Mesenchymal stem cell (in vitro differentiated cells and primary cell): ENCODE data around the gene CUBN.

Experiments
- DNase-seq: peaks from one replicate; pipeline ENCODE4 v3.0.0-alpha.2; 2013
- H2AFZ ChIP-seq: one replicate; pipeline ENCODE4 v1.6.1; 2013; ENCODE audit warnings: low read depth, mild to moderate bottlenecking, control low read depth, inconsistent platforms, low read length, moderate library complexity
- H2AK5ac ChIP-seq: 2 replicates; pipeline ENCODE4 v1.6.1; 2013; ENCODE audit warnings: low read length, moderate library complexity, mild to moderate bottlenecking, inconsistent platforms; ENCODE audit not compliant: severe bottlenecking
- H2BK120ac ChIP-seq: one replicate; pipeline ENCODE4 v1.6.1; 2013; ENCODE audit warnings: low read depth, mild to moderate bottlenecking, inconsistent platforms, low read length, moderate library complexity
- H2BK12ac ChIP-seq, 2 experiments: one replicate each; pipeline ENCODE4 v1.6.1; 2013; ENCODE audit warnings: inconsistent platforms in 2 of 2, low read length in 2 of 2, mild to moderate bottlenecking in 2 of 2, moderate library complexity in 2 of 2, control low read depth in 1 of 2
- H2BK15ac ChIP-seq: one replicate; pipeline ENCODE4 v1.6.1; 2013; ENCODE audit warnings: mild to moderate bottlenecking, low read depth, inconsistent platforms; ENCODE audit not compliant: poor library complexity, severe bottlenecking
- H2BK5ac ChIP-seq: 2 replicates; pipeline ENCODE4 v1.6.1; 2013; ENCODE audit warnings: low read depth, mild to moderate bottlenecking, low read length, control low read depth, inconsistent platforms; ENCODE audit not compliant: poor library complexity, severe bottlenecking
- H3K14ac ChIP-seq, 2 experiments: one replicate each; pipeline ENCODE4 v1.6.1; 2013; ENCODE audit warnings: inconsistent platforms in 2 of 2, low read length in 2 of 2, control low read depth in 1 of 2, mild to moderate bottlenecking in 1 of 2, moderate library complexity in 1 of 2
- H3K18ac ChIP-seq, 2 experiments: one replicate each; pipeline ENCODE4 v1.6.1; 2013; ENCODE audit warnings: inconsistent platforms in 2 of 2, low read length in 2 of 2, control low read depth in 1 of 2, low read depth in 1 of 2, mild to moderate bottlenecking in 1 of 2
- H3K23ac ChIP-seq, 2 experiments: one replicate each; pipeline ENCODE4 v1.6.1; 2013; ENCODE audit warnings: inconsistent platforms in 2 of 2, low read length in 2 of 2, mild to moderate bottlenecking in 2 of 2, moderate library complexity in 2 of 2, control low read depth in 1 of 2
- H3K27ac ChIP-seq: 2 replicates; pipeline ENCODE4 v1.5.1; 2013; ENCODE audit warnings: mild to moderate bottlenecking, moderate library complexity, low read length, control low read depth, inconsistent platforms; ENCODE audit not compliant: poor library complexity, severe bottlenecking
- H3K27me3 ChIP-seq, 2 experiments: 2 replicates each; pipeline versions ENCODE4 v1.6.1 to v1.7.0; 2013; ENCODE audit warnings: low read length in 2 of 2, mild to moderate bottlenecking in 2 of 2, moderate library complexity in 2 of 2, control low read depth in 1 of 2, inconsistent platforms in 1 of 2; ENCODE audit not compliant: control insufficient read depth in 1 of 2, insufficient read depth in 1 of 2
- H3K36me3 ChIP-seq, 2 experiments: 2 replicates each; pipeline versions ENCODE4 v1.6.1 to v1.7.0; 2013; ENCODE audit warnings: low read length in 2 of 2, control low read depth in 1 of 2, inconsistent platforms in 1 of 2, low read depth in 1 of 2, mild to moderate bottlenecking in 1 of 2; ENCODE audit not compliant: insufficient read depth in 2 of 2, control insufficient read depth in 1 of 2
- H3K4ac ChIP-seq, 2 experiments: one replicate each; pipeline ENCODE4 v1.6.1; 2013; ENCODE audit warnings: inconsistent platforms in 2 of 2, low read length in 2 of 2, mild to moderate bottlenecking in 2 of 2, moderate library complexity in 2 of 2, control low read depth in 1 of 2, low read depth in 1 of 2
- H3K4me1 ChIP-seq: 2 replicates; pipeline ENCODE4 v1.6.1; 2013; ENCODE audit warnings: low read depth, low read length, control low read depth; ENCODE audit not compliant: control insufficient read depth, insufficient read depth
- H3K4me2 ChIP-seq: 2 replicates; pipeline ENCODE4 v1.6.1; 2013; ENCODE audit warnings: low read length, mild to moderate bottlenecking, inconsistent platforms; ENCODE audit not compliant: poor library complexity, severe bottlenecking
- H3K4me3 ChIP-seq, 2 experiments: 2 replicates each; pipeline versions ENCODE4 v1.5.1 to v1.7.0; 2013; ENCODE audit warnings: low read length in 2 of 2, mild to moderate bottlenecking in 2 of 2, control low read depth in 1 of 2, low read depth in 1 of 2; ENCODE audit not compliant: insufficient read depth in 1 of 2
- H3K79me1 ChIP-seq: replicated peaks from 2 replicates; pipeline ENCODE4 v1.6.1; 2013; ENCODE audit warnings: mild to moderate bottlenecking, control low read depth, low read length, inconsistent platforms; ENCODE audit not compliant: poor library complexity, severe bottlenecking
- H3K9ac ChIP-seq: 2 replicates; pipeline ENCODE4 v1.7.0; 2013; ENCODE audit warnings: mild to moderate bottlenecking, low read length, moderate library complexity
- H3K9me3 ChIP-seq: 2 replicates; pipeline ENCODE4 v1.7.0; 2013; ENCODE audit warnings: mild to moderate bottlenecking, low read length; ENCODE audit not compliant: control insufficient read depth
- H4K8ac ChIP-seq: one replicate; pipeline ENCODE4 v1.6.1; 2013; ENCODE audit warnings: inconsistent platforms, mild to moderate bottlenecking, low read length, moderate library complexity
- H4K91ac ChIP-seq: one replicate; pipeline ENCODE4 v1.6.1; 2013; ENCODE audit warnings: mild to moderate bottlenecking, low read length, inconsistent platforms
- whole genome bisulfite sequencing: methylation state at CpG from one replicate; pipeline ENCODE4 v1.1.7; 2013; ENCODE audit warnings: mixed read lengths; 5-methylcytosine and 5-hydroxymethylcytosine counted together

Gene CUBN

GRCh38 chr10:17106991-17107390, 22.6 kb downstream of the CUBN start:
- no peak overlapping the region for H2BK5ac ChIP-seq
- no peak overlapping the region for H2BK120ac ChIP-seq
- no peak overlapping the region for H2BK15ac ChIP-seq
- no peak overlapping the region for H2AK5ac ChIP-seq
- H3K4me2 ChIP-seq = no peak overlapping the region
- no peak overlapping the region for H3K9ac ChIP-seq
- H3K18ac ChIP-seq = no peak overlapping the region
- H4K8ac ChIP-seq = no peak overlapping the region
- no peak overlapping the region for H2AFZ ChIP-seq
- no peaks in the 10 kb centered on the region for H3K79me1 ChIP-seq
- H3K27me3 ChIP-seq = no peaks in the 10 kb centered on the region
- H3K23ac ChIP-seq = no peak overlapping the region
- no peak overlapping the region for H2BK12ac ChIP-seq
- H3K4me1 ChIP-seq = peaks cover 2% of the 10 kb centered on the region
- WGBS = no CpG with 5 or more reads among the region's 5 CpGs
- DNase-seq = no peak
- no peak overlapping the region for H3K4ac ChIP-seq
- H3K4me3 ChIP-seq = no peak overlapping the region
- no peak overlapping the region for H4K91ac ChIP-seq
- H3K14ac ChIP-seq = no peak overlapping the region
- no peaks in the 10 kb centered on the region for H3K9me3 ChIP-seq
- H3K27ac ChIP-seq = no peak overlapping the region
- no peaks in the 10 kb centered on the region for H3K36me3 ChIP-seq

- Histone ChIP-seq H2BK120ac (no peak overlapping the region), H2BK12ac (no peak overlapping the region), H2AFZ (no peak overlapping the region), H3K14ac (no peak overlapping the region), H2BK5ac (no peak overlapping the region), H3K23ac (no peak overlapping the region), H3K4me3 (no peak overlapping the region), H3K4me2 (no peak overlapping the region), H3K79me1 (no peaks in the 10 kb centered on the region), H3K9ac (no peak overlapping the region), H3K4ac (no peak overlapping the region), H3K27ac (no peak overlapping the region), H3K18ac (no peak overlapping the region), H4K91ac (no peak overlapping the region), H2BK15ac (no peak overlapping the region), H3K9me3 (no peaks in the 10 kb centered on the region), H3K27me3 (no peaks in the 10 kb centered on the region), H3K4me1 (peaks cover 1% of the 10 kb centered on the region), H4K8ac (no peak overlapping the region), H2AK5ac (no peak overlapping the region), H3K36me3 (no peaks in the 10 kb centered on the region)
- DNase-seq = no peak
Measured at GRCh38 chr10:17101910-17102266, 27.7 kb downstream of the CUBN start.

- Histone ChIP-seq H3K9me3 (no peaks in the 10 kb centered on the region), H3K79me1 (no peaks in the 10 kb centered on the region), H3K18ac (no peak overlapping the region), H2BK15ac (no peak overlapping the region), H2BK12ac (no peak overlapping the region), H3K4me3 (no peak overlapping the region), H2BK5ac (no peak overlapping the region), H2AK5ac (no peak overlapping the region), H4K8ac (no peak overlapping the region), H3K4me2 (no peak overlapping the region), H2AFZ (no peak overlapping the region), H3K9ac (peak overlapping the region; percentile 9), H2BK120ac (no peak overlapping the region), H3K4ac (no peak overlapping the region), H4K91ac (no peak overlapping the region), H3K23ac (no peak overlapping the region), H3K36me3 (no peaks in the 10 kb centered on the region), H3K27ac (no peak overlapping the region), H3K27me3 (no peaks in the 10 kb centered on the region), H3K14ac (no peak overlapping the region), H3K4me1 (peaks cover 1% of the 10 kb centered on the region)
- no peak for DNase-seq
- 88% methylated on average over 5 of the region's 7 CpGs for WGBS
Measured at GRCh38 chr10:17101257-17101909, 28.2 kb downstream of the CUBN start.

- Histone ChIP-seq H2AFZ (no peak overlapping the region), H3K9me3 (peaks cover 3% of the 10 kb centered on the region), H3K14ac (no peak overlapping the region), H2BK15ac (no peak overlapping the region), H3K79me1 (no peaks in the 10 kb centered on the region), H3K23ac (no peak overlapping the region), H3K27me3 (no peaks in the 10 kb centered on the region), H3K4me2 (no peak overlapping the region), H3K18ac (no peak overlapping the region), H4K8ac (no peak overlapping the region), H3K27ac (no peak overlapping the region), H3K4ac (no peak overlapping the region), H2AK5ac (no peak overlapping the region), H2BK12ac (no peak overlapping the region), H3K36me3 (no peaks in the 10 kb centered on the region), H2BK120ac (no peak overlapping the region), H4K91ac (no peak overlapping the region), H3K9ac (peak overlapping the region; percentile 9), H2BK5ac (no peak overlapping the region), H3K4me1 (peaks cover 1% of the 10 kb centered on the region), H3K4me3 (no peak overlapping the region)
- WGBS = 94% methylated on average over 7 of the region's 9 CpGs
- DNase-seq = no peak
Measured at GRCh38 chr10:17100586-17100985, 29.0 kb downstream of the CUBN start.
